T-helper 2 cell treated with Interferon-gamma antibody and Interleukin-4, amounts not matched to agents 5 μg/mL and 100 μg/mL, for 36 hours (primary cell): ENCODE measurements around the gene NREP.

Experiments used
- DNase-seq: peaks from one replicate; pipeline ENCODE4 v3.0.0; 2021; ENCODE audit warnings: low spot score
- H3K27ac Mint-ChIP-seq: one replicate; pipeline ENCODE4 v1.8.0; 2021; ENCODE audit warnings: mild to moderate bottlenecking, mixed read lengths
- H3K27me3 Mint-ChIP-seq: one replicate; pipeline ENCODE4 v1.8.0; 2021; ENCODE audit warnings: low read depth, mixed read lengths
- H3K36me3 Mint-ChIP-seq: one replicate; pipeline ENCODE4 v1.8.0; 2021; ENCODE audit warnings: low read depth, mixed read lengths
- H3K4me1 Mint-ChIP-seq: one replicate; pipeline ENCODE4 v1.8.0; 2021; ENCODE audit warnings: low read depth, mixed read lengths
- H3K4me3 Mint-ChIP-seq: one replicate; pipeline ENCODE4 v1.8.0; 2022; ENCODE audit warnings: mild to moderate bottlenecking, moderate library complexity, mixed read lengths
- H3K9me3 Mint-ChIP-seq: one replicate; pipeline ENCODE4 v1.8.0; 2021; ENCODE audit warnings: mixed read lengths

NREP gene

GRCh38 chr5:111685969-111686368 is 71.0 kb downstream of the NREP start:
- Mint-ChIP-seq H3K27ac (no peak overlapping the region), H3K36me3 (no peaks in the 10 kb centered on the region)
- DNase-seq: no peak

DNA sequence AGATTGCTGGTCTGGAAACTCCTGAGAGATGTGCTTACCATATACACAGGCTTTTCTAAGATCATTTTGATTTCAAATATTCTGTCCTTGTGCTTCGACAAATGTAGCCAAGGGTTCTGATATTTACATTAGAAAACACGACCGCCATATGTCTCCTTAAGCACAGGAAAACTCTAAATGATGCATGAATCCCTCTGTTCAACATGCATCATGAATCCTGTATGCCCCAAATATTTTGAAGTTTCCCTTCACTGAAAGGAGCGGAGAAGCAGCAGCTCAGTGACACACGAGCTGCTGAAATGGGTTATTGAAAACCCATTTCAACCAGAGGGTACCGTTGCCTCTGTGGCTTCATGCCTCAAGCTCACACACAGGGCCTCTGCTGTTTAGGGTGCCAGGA is 74.4 kb downstream of the NREP start:
- no peak overlapping the region for H3K4me3 Mint-ChIP-seq
- H3K36me3 Mint-ChIP-seq: no peaks in the 10 kb centered on the region
- peaks cover 3% of the 10 kb centered on the region for H3K27me3 Mint-ChIP-seq
- no peaks in the 10 kb centered on the region for H3K4me1 Mint-ChIP-seq
- H3K9me3 Mint-ChIP-seq: no peaks in the 10 kb centered on the region
- DNase-seq: no peak
- H3K27ac Mint-ChIP-seq: no peak overlapping the region

More at GRCh38 chr5:111685969-111686368, 71.0 kb downstream of the NREP start:
- Mint-ChIP-seq H3K9me3 (no peaks in the 10 kb centered on the region), H3K4me3 (no peak overlapping the region), H3K4me1 (no peaks in the 10 kb centered on the region), H3K27me3 (no peaks in the 10 kb centered on the region)

DNA sequence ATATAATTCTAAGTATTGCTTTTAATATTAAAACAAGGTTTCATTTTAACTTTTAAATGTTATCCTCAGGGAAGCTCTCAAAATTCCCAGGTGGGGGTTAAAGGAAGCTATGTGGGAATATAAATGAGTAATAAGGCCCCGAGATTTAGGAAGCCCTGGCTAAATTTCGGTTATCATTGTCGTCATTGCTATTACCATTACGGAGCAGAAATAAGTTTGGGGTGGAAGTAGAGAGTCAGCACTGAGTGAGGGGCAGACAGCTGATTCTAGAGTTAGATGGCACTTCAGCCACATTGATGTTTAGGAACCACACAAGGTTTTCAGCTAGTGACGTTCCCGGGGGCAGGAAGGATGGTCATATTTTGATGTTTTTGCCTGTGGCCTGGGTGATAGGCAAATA is 74.9 kb downstream of the NREP start:
- Mint-ChIP-seq H3K4me3 (no peak overlapping the region), H3K27me3 (peaks cover 4% of the 10 kb centered on the region), H3K9me3 (no peaks in the 10 kb centered on the region), H3K27ac (no peak overlapping the region), H3K36me3 (no peaks in the 10 kb centered on the region), H3K4me1 (no peaks in the 10 kb centered on the region)
- DNase-seq: no peak

GRCh38 chr5:111681414-111682120 is 75.4 kb downstream of the NREP start:
- Mint-ChIP-seq H3K27ac (no peak overlapping the region), H3K4me1 (no peaks in the 10 kb centered on the region), H3K27me3 (peaks cover 7% of the 10 kb centered on the region), H3K9me3 (no peaks in the 10 kb centered on the region), H3K36me3 (no peaks in the 10 kb centered on the region), H3K4me3 (no peak overlapping the region)
- DNase-seq: no peak

- DNase-seq: no peak
- Mint-ChIP-seq H3K27me3 (peaks cover 10% of the 10 kb centered on the region), H3K4me3 (no peak overlapping the region), H3K36me3 (no peaks in the 10 kb centered on the region), H3K27ac (no peak overlapping the region), H3K9me3 (no peaks in the 10 kb centered on the region), H3K4me1 (no peaks in the 10 kb centered on the region)
Measured at GRCh38 chr5:111680737-111681413, 76.1 kb downstream of the NREP start.

- H3K27ac Mint-ChIP-seq: no peak overlapping the region
- H3K36me3 Mint-ChIP-seq: no peaks in the 10 kb centered on the region
- no peak overlapping the region for H3K4me3 Mint-ChIP-seq
- no peaks in the 10 kb centered on the region for H3K9me3 Mint-ChIP-seq
- H3K4me1 Mint-ChIP-seq: no peaks in the 10 kb centered on the region
- DNase-seq: no peak
- peaks cover 12% of the 10 kb centered on the region for H3K27me3 Mint-ChIP-seq
Measured at GRCh38 chr5:111679611-111680010, 77.4 kb downstream of the NREP start.
